Liver (tissue), 9 donors: ENCODE measurements around the gene FER1L5. TPM values are rescaled to one million over a fixed set of nuclear protein-coding genes. Genes with fewer than 3 reads are reported as not detected.

Experiments used
- DNase-seq: peaks from one replicate; pipeline ENCODE4 v3.0.0-alpha.2; 2017; ENCODE audit warnings: low spot score
- H3K27ac ChIP-seq, 2 donors: one replicate each; pipeline ENCODE4 v1.7.0; 2013; ENCODE audit warnings: inconsistent platforms in 2 of 2, low read length in 2 of 2, control low read depth in 1 of 2, low read depth in 1 of 2, mild to moderate bottlenecking in 1 of 2
- H3K27me3 ChIP-seq, 4 donors: one replicate each; pipeline versions ENCODE4 v1.6.1 to v1.7.0; 2013; ENCODE audit warnings: low read length in 3 of 4, inconsistent platforms in 1 of 4, mild to moderate bottlenecking in 1 of 4, moderate library complexity in 1 of 4; ENCODE audit not compliant: control insufficient read depth in 4 of 4, insufficient read depth in 4 of 4
- H3K36me3 ChIP-seq, 4 donors: one replicate each; pipeline versions ENCODE4 v1.6.1 to v1.7.0; 2013; ENCODE audit warnings: low read length in 3 of 4, mild to moderate bottlenecking in 3 of 4, low read depth in 1 of 4, moderate library complexity in 1 of 4; ENCODE audit not compliant: control insufficient read depth in 4 of 4, insufficient read depth in 3 of 4
- H3K4me1 ChIP-seq, 4 donors: one replicate each; pipeline versions ENCODE4 v1.6.1 to v1.7.0; 2013; ENCODE audit warnings: low read length in 3 of 4, mild to moderate bottlenecking in 3 of 4, moderate library complexity in 1 of 4; ENCODE audit not compliant: control insufficient read depth in 4 of 4, insufficient read depth in 4 of 4
- H3K4me3 ChIP-seq, 3 donors: one replicate each; pipeline versions ENCODE4 v1.6.1 to v1.7.0; 2013; ENCODE audit warnings: low read length in 3 of 3, control low read depth in 1 of 3, low read depth in 1 of 3, mild to moderate bottlenecking in 1 of 3
- H3K9ac ChIP-seq, 2 donors: one replicate each; pipeline ENCODE4 v1.7.0; 2013; ENCODE audit warnings: low read length in 2 of 2, mild to moderate bottlenecking in 2 of 2, moderate library complexity in 2 of 2, control low read depth in 1 of 2, low read depth in 1 of 2
- H3K9me3 ChIP-seq, 4 donors: one replicate each; pipeline versions ENCODE4 v1.6.1 to v1.7.0; 2013; ENCODE audit warnings: low read length in 3 of 4; ENCODE audit not compliant: control insufficient read depth in 4 of 4
- ATF3 ChIP-seq: IDR thresholded peaks from 2 replicates; pipeline ENCODE4 v1.6.1; 2016; ENCODE audit warnings: antibody characterized with exemption
- CTCF ChIP-seq: fragments of 150-350 bp; IDR thresholded peaks from 2 replicates; pipeline ENCODE4 v1.5.1; 2017; ENCODE audit warnings: improper control_type of control experiment, low read depth, low read length; ENCODE audit not compliant: missing input control
- EGR1 ChIP-seq, 2 donors: IDR thresholded peaks; 2 replicates each; pipeline ENCODE4 v1.6.1; 2016 to 2018; ENCODE audit warnings: antibody characterized with exemption in 2 of 2, low read depth in 2 of 2
- FOXA1 ChIP-seq: IDR thresholded peaks from 2 replicates; pipeline ENCODE4 v1.6.1; 2016; ENCODE audit warnings: antibody characterized with exemption
- FOXA2 ChIP-seq: IDR thresholded peaks from 2 replicates; pipeline ENCODE4 v1.6.1; 2016; ENCODE audit warnings: antibody characterized with exemption
- GABPA ChIP-seq, 2 donors: IDR thresholded peaks in 1 of 2; conservative IDR thresholded peaks in 1 of 2; 2 replicates each; pipeline ENCODE4 v1.6.1; 2016; ENCODE audit warnings: antibody characterized with exemption in 2 of 2, mild to moderate bottlenecking in 1 of 2, moderate library complexity in 1 of 2
- HNF4A ChIP-seq, 2 donors: conservative IDR thresholded peaks; 2 replicates each; pipeline ENCODE4 v1.6.1; 2016; ENCODE audit warnings: antibody characterized with exemption in 2 of 2, mild to moderate bottlenecking in 2 of 2
- MAX ChIP-seq: IDR thresholded peaks from 2 replicates; pipeline ENCODE4 v1.6.1; 2016; ENCODE audit warnings: antibody characterized with exemption
- NR2F2 ChIP-seq: IDR thresholded peaks from 2 replicates; pipeline ENCODE4 v1.6.1; 2016; ENCODE audit warnings: antibody characterized with exemption
- RAD21 ChIP-seq, 2 donors: IDR thresholded peaks; 2 replicates each; pipeline ENCODE4 v1.6.1; 2016; ENCODE audit warnings: antibody characterized with exemption in 2 of 2, mild to moderate bottlenecking in 2 of 2
- REST ChIP-seq: IDR thresholded peaks from 2 replicates; pipeline ENCODE4 v1.6.1; 2016; ENCODE audit warnings: antibody characterized with exemption, mild to moderate bottlenecking
- RXRA ChIP-seq, 2 donors: IDR thresholded peaks; 2 replicates each; pipeline ENCODE4 v1.6.1; 2017 to 2018; ENCODE audit warnings: antibody characterized with exemption in 2 of 2, mild to moderate bottlenecking in 1 of 2
- SP1 ChIP-seq: IDR thresholded peaks from 2 replicates; pipeline ENCODE4 v1.6.1; 2018; ENCODE audit warnings: antibody characterized with exemption, mild to moderate bottlenecking
- TAF1 ChIP-seq: conservative IDR thresholded peaks from 2 replicates; pipeline ENCODE4 v1.6.1; 2016; ENCODE audit warnings: antibody characterized with exemption, mild to moderate bottlenecking
- YY1 ChIP-seq: IDR thresholded peaks from 2 replicates; pipeline ENCODE4 v1.6.1; 2016; ENCODE audit warnings: antibody characterized with exemption, mild to moderate bottlenecking
- ZBTB33 ChIP-seq: IDR thresholded peaks from 2 replicates; pipeline ENCODE4 v1.6.1; 2016; ENCODE audit warnings: antibody characterized with exemption
- WGBS: extraction: QIAGEN DNeasy Blood & Tissue Kit; methylation state at CpG from one replicate; pipeline ENCODE4 v1.1.7; 2013; 5-methylcytosine and 5-hydroxymethylcytosine counted together
- polyA plus RNA-seq, 2 donors: library from polyadenylated mRNA; stranded (reverse) in 1 of 2; unstranded in 1 of 2; fragments of 200-250 nt in 1 of 2; fragments of >200 nt in 1 of 2; fragmentation: Nextera tagmentation in 1 of 2; extraction: Ambion mirVana in 1 of 2; gene quantifications; one replicate each; pipeline versions ENCODE4 v1.2.1 to v1.2.3, GENCODE V29; 2013 to 2015
- total RNA-seq, 2 donors: library from RNA; depleted of rRNA; stranded (reverse); fragments of >200 nt; gene quantifications; one replicate each; pipeline ENCODE4 v1.2.3, GENCODE V29; 2014
- donor health status: healthy.
- donor health status: healthy.
- donor health status: healthy.
- donor health status: healthy.
- donor health status: healthy.

Gene FER1L5
- total and polyA plus RNA-seq, 4 donors: under 0.01 TPM; not detected in 3

- WGBS: 94% methylated on average over 13 of the region's 13 CpGs
- no peaks in the 10 kb centered on the region for H3K9me3 ChIP-seq
- no peak overlapping the region for H3K27ac ChIP-seq
- peaks cover 0 to 6% (median 4%) of the 10 kb centered on the region in 4 donors for H3K4me1 ChIP-seq
- no peak for DNase-seq
- H3K4me3 ChIP-seq: no peak overlapping the region
- H3K9ac ChIP-seq: no peak overlapping the region
- H3K27me3 ChIP-seq: no peaks in the 10 kb centered on the region
- TF ChIP-seq HNF4A (conservative IDR thresholded peaks at IDR 0.05) (peak; percentile 48 to 65), FOXA2 (no peak), RXRA (IDR thresholded peaks at IDR 0.05) (no peak), NR2F2 (no peak)
- no peaks in the 10 kb centered on the region for H3K36me3 ChIP-seq
These were observed 41.6 kb downstream of the FER1L5 start for GRCh38 chr2:96683972-96684820.

- H3K4me3 ChIP-seq: no peak overlapping the region
- no peaks in the 10 kb centered on the region for H3K27me3 ChIP-seq
- TF ChIP-seq EGR1 (IDR thresholded peaks at IDR 0.05; ENCODE audit: low read depth in 2 of 2) (no peak), FOXA1 (no peak), TAF1 (no peak), GABPA (IDR thresholded peaks at IDR 0.05 in 1 of 2, conservative IDR thresholded peaks at IDR 0.05 in 1 of 2) (no peak)
- no peak overlapping the region for H3K9ac ChIP-seq
- WGBS: 80% methylated on average over 16 of the region's 16 CpGs
- peaks cover 0 to 6% (median 4%) of the 10 kb centered on the region in 4 donors for H3K4me1 ChIP-seq
- no peaks in the 10 kb centered on the region for H3K9me3 ChIP-seq
- H3K27ac ChIP-seq: no peak overlapping the region
- DNase-seq: no peak
- no peaks in the 10 kb centered on the region for H3K36me3 ChIP-seq
These were observed 42.5 kb downstream of the FER1L5 start for GRCh38 chr2:96684883-96685576.

GRCh38 chr2:96685577-96686459 lies 43.3 kb downstream of the FER1L5 start:
- no peaks in the 10 kb centered on the region for H3K36me3 ChIP-seq
- no peak overlapping the region for H3K27ac ChIP-seq
- H3K9me3 ChIP-seq: no peaks in the 10 kb centered on the region
- WGBS: 77% methylated on average over 19 of the region's 19 CpGs
- H3K4me1 ChIP-seq: peaks cover 0 to 3% (median 0%) of the 10 kb centered on the region in 4 donors
- no peak overlapping the region for H3K9ac ChIP-seq
- no peak overlapping the region for H3K4me3 ChIP-seq
- no peaks in the 10 kb centered on the region for H3K27me3 ChIP-seq
- peak; percentile 62 for DNase-seq
- TF ChIP-seq SP1 (no peak), ZBTB33 (no peak), EGR1 (IDR thresholded peaks at IDR 0.05; ENCODE audit: low read depth in 2 of 2) (no peak), NR2F2 (no peak), RAD21 (IDR thresholded peaks at IDR 0.05) (no peak), RXRA (IDR thresholded peaks at IDR 0.05) (no peak), HNF4A (conservative IDR thresholded peaks at IDR 0.05) (no peak), TAF1 (no peak), ATF3 (no peak), YY1 (no peak), REST (no peak), CTCF (no peak), MAX (no peak), FOXA1 (no peak), FOXA2 (no peak)
